OCI-LY7 (cell line): ENCODE results near the gene FN3K. TPM values are rescaled to one million over a fixed set of nuclear protein-coding genes. Genes with fewer than 3 reads are reported as not detected.
"Not testable (repeated sequence)": the region's sequence is repeated elsewhere in the genome, so short reads cannot be mapped to it uniquely, and the experiment has no call there.

Experiments used
- BruUV-seq: library from RNA; stranded (reverse); fragments of 400-500 nt; replicated peaks from 2 replicates; lab custom pipeline; 2021; lab: Mats Ljungman, UMichigan
- CTCF ChIA-PET: fragments of 300-600 bp; sonication (Branson Sonifier 250); formaldehyde crosslinking; loops from one replicate; lab custom pipeline; 2022; ENCODE audit warnings: antibody characterized with exemption; ENCODE audit not compliant: unreplicated experiment; lab: Charles Lee
- POLR2A ChIA-PET: fragments of 300-600 bp; sonication (Branson Sonifier 250); formaldehyde crosslinking; loops from one replicate; lab custom pipeline; 2022; ENCODE audit warnings: antibody characterized with exemption; lab: Charles Lee
- DNase-seq: peaks from one replicate; pipeline ENCODE4 v3.0.0-alpha.2; 2015; ENCODE audit warnings: low spot score
- H2AFZ ChIP-seq: fragments of 200-600 bp; sonication (generic), shearing (Covaris generic); 2 replicates; pipeline ENCODE4 v1.6.1; 2014; ENCODE audit warnings: mild to moderate bottlenecking, antibody characterized with exemption, low read length, moderate library complexity
- H3K27ac ChIP-seq: fragments of 200-600 bp; sonication (generic); 2 replicates; pipeline ENCODE4 v1.5.1; 2014; ENCODE audit warnings: mixed run types, low read depth, mild to moderate bottlenecking, moderate library complexity, low read length, inconsistent platforms; ENCODE audit not compliant: poor library complexity, severe bottlenecking
- H3K36me3 ChIP-seq: fragments of 200-600 bp; sonication (generic); 2 replicates; pipeline ENCODE4 v1.6.1; 2014; ENCODE audit warnings: mild to moderate bottlenecking, antibody characterized with exemption, low read length, moderate library complexity, mixed read lengths; ENCODE audit not compliant: insufficient read depth
- H3K4me1 ChIP-seq: fragments of 200-600 bp; sonication (generic); 2 replicates; pipeline ENCODE4 v1.5.1; 2014; ENCODE audit warnings: mild to moderate bottlenecking, low read length; ENCODE audit not compliant: insufficient read depth, poor library complexity, severe bottlenecking
- H3K4me2 ChIP-seq: fragments of 200-600 bp; sonication (generic); 2 replicates; pipeline ENCODE4 v1.6.1; 2014; ENCODE audit warnings: mild to moderate bottlenecking, low read length
- H3K4me3 ChIP-seq: fragments of 200-600 bp; sonication (generic); 2 replicates; pipeline ENCODE4 v1.5.1; 2014; ENCODE audit warnings: mild to moderate bottlenecking, low read depth, low read length; ENCODE audit not compliant: poor library complexity, severe bottlenecking
- H3K79me2 ChIP-seq: fragments of 200-600 bp; sonication (generic); 2 replicates; pipeline ENCODE4 v1.6.1; 2016; ENCODE audit warnings: low read depth, mild to moderate bottlenecking, low read length, moderate library complexity, mixed read lengths; ENCODE audit not compliant: insufficient read depth
- H3K9me2 ChIP-seq: fragments of 200-600 bp; sonication (generic); 2 replicates; pipeline ENCODE4 v1.6.1; 2016; ENCODE audit warnings: mild to moderate bottlenecking, low read length, mixed read lengths; ENCODE audit not compliant: insufficient read depth
- H3K9me3 ChIP-seq: fragments of 200-600 bp; sonication (generic); 2 replicates; pipeline ENCODE4 v1.6.1; 2014; ENCODE audit warnings: mild to moderate bottlenecking, mixed run types, low read length, mixed read lengths
- H4K20me1 ChIP-seq: fragments of 200-600 bp; sonication (generic); 2 replicates; pipeline ENCODE4 v1.6.1; 2014; ENCODE audit warnings: mild to moderate bottlenecking, antibody characterized with exemption, low read length, moderate library complexity, mixed read lengths; ENCODE audit not compliant: insufficient read depth
- EZH2phosphoT487 ChIP-seq: fragments of 200-600 bp; sonication (generic); IDR thresholded peaks from 2 replicates; pipeline ENCODE4 v1.6.1; 2018; ENCODE audit warnings: low read depth, borderline replicate concordance, mild to moderate bottlenecking, mixed run types, antibody characterized with exemption, low read length, moderate library complexity, mixed read lengths
- intact Hi-C: fragments of 100-400 bp; cut with micrococcal nuclease; formaldehyde crosslinking; loops from one replicate; pipeline ENCODE4 v1.10.0; 2022; ENCODE audit not compliant: unreplicated experiment
- total RNA-seq, 2 experiments: library from RNA; depleted of rRNA in 1 of 2; stranded (reverse); fragments of >200 nt in 1 of 2; shearing (Covaris generic) in 1 of 2; gene quantifications; 2 replicates each; pipeline ENCODE4 v1.2.3, GENCODE V29; 2014 to 2022
- TF ChIP-seq, protein P1 (sequence below): fragments of 200-600 bp; sonication (generic); conservative IDR thresholded peaks from 2 replicates; pipeline ENCODE4 v1.5.1; 2014; ENCODE audit warnings: mild to moderate bottlenecking, antibody characterized with exemption, low read length, moderate library complexity, mixed read lengths

Gene FN3K
- total RNA-seq, 2 experiments from 2014 or later, result 3.8 to 32.3 TPM

DNA sequence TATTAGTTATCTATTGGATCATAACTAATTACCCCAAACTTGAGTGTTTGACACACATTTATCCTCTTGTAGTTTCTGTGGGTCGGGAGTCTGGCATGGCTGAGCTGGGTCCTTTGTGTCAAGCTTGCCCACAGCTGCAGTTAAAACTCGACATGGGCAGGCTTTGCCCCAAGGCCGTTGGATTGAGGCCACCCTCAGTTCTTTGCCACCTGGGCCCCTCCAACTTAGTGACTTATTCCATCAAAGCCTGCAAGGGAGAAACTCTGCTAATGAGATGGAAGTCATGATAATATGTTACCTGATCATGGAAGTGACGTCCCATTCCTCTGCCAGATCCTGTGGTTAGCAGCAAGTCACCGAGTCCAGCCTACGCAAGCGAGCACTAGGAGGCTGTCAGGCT lies 33.6 kb downstream of the FN3K start:
- H3K4me1 ChIP-seq, result no peaks in the 10 kb centered on the region
- peaks cover 86% of the 10 kb centered on the region for H3K36me3 ChIP-seq
- no peaks in the 10 kb centered on the region for H4K20me1 ChIP-seq
- BruUV-seq, result no TSS peak
- intact Hi-C loops, result loop anchor here (5.0 kb wide), 1 partner anchor 417 kb away; no protein-coding TSS in a partner anchor
- no peaks in the 10 kb centered on the region for H3K9me2 ChIP-seq
- no peak overlapping the region for H2AFZ ChIP-seq
- CTCF ChIA-PET, result no interaction called here
- H3K4me2 ChIP-seq, result no peak overlapping the region
- TF ChIP-seq, protein P1, sequence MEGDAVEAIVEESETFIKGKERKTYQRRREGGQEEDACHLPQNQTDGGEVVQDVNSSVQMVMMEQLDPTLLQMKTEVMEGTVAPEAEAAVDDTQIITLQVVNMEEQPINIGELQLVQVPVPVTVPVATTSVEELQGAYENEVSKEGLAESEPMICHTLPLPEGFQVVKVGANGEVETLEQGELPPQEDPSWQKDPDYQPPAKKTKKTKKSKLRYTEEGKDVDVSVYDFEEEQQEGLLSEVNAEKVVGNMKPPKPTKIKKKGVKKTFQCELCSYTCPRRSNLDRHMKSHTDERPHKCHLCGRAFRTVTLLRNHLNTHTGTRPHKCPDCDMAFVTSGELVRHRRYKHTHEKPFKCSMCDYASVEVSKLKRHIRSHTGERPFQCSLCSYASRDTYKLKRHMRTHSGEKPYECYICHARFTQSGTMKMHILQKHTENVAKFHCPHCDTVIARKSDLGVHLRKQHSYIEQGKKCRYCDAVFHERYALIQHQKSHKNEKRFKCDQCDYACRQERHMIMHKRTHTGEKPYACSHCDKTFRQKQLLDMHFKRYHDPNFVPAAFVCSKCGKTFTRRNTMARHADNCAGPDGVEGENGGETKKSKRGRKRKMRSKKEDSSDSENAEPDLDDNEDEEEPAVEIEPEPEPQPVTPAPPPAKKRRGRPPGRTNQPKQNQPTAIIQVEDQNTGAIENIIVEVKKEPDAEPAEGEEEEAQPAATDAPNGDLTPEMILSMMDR, result no peak
- no peak for TF ChIP-seq EZH2phosphoT487
- H3K4me3 ChIP-seq, result no peak overlapping the region
- POLR2A ChIA-PET, result no interaction called here
- no peak for DNase-seq
- peaks cover 12% of the 10 kb centered on the region; the same call in 1 of the 2 replicates for H3K9me3 ChIP-seq
- no peak overlapping the region for H3K27ac ChIP-seq
- no peaks in the 10 kb centered on the region for H3K79me2 ChIP-seq

DNA sequence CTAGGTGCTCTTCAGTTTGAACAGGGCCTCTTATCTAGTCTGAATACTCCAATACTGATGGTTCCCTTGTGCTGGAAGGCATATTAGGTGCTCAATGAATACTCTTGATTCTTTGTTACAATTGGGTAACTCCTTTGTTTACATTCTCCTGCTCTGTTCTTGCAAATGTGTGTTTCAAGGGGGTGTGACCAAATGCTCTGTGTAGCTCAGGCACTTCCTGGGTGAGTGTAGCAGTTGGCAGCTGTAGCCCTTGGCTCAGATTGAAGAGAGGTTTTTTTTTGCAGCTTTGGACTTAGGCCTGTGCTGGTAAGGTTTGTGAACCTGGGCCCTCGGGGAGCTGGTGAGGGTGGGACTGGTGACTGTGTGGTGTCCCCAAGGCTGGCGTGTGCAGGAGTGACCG lies 36.6 kb downstream of the FN3K start:
- TF ChIP-seq, protein P1, result no peak
- TF ChIP-seq EZH2phosphoT487, result no peak
- CTCF ChIA-PET, result no interaction called here
- intact Hi-C loops, result no loop called here
- Histone ChIP-seq H3K9me3 (peaks cover 12% of the 10 kb centered on the region; the same call in 1 of the 2 replicates), H3K4me2 (no peak overlapping the region), H3K79me2 (no peaks in the 10 kb centered on the region), H3K4me3 (no peak overlapping the region), H4K20me1 (no peaks in the 10 kb centered on the region), H3K27ac (no peak overlapping the region), H3K9me2 (no peaks in the 10 kb centered on the region), H3K4me1 (peaks cover 9% of the 10 kb centered on the region), H2AFZ (no peak overlapping the region), H3K36me3 (peaks cover 85% of the 10 kb centered on the region)
- POLR2A ChIA-PET, result no interaction called here
- BruUV-seq, result no TSS peak
- DNase-seq, result peak; percentile 35

DNA sequence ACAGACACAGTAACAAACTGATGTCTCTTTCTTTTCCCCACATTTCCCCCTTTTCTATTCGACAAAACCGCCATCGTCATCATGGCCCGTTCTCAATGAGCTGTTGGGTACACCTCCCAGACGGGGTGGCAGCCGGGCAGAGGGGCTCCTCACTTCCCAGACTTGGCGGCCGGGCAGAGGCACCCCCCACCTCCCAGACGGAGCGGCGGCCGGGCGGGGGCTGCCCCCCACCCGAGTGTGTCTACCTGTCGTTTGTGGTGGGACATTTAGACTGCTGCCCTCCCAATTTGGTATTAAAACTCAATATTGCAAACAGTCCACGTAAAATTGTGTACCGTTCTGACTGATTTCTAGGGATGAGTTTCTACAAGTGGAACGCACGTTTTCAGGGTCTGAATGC lies 39.0 kb downstream of the FN3K start:
- H3K9me3 ChIP-seq, H3K79me2 ChIP-seq, CTCF ChIA-PET, intact Hi-C loops, H3K4me3 ChIP-seq, H3K9me2 ChIP-seq, H3K4me1 ChIP-seq, BruUV-seq, H2AFZ ChIP-seq, H4K20me1 ChIP-seq, POLR2A ChIA-PET, H3K4me2 ChIP-seq, H3K27ac ChIP-seq, DNase-seq: not testable (repeated sequence)
- peaks cover 74% of the 10 kb centered on the region for H3K36me3 ChIP-seq
